NCI-H2081 treated with DMSO at 0.1 percent for 48 hours (cell line): ENCODE results near the gene RD3L.
"Not testable (repeated sequence)": the region's sequence is repeated elsewhere in the genome, so short reads cannot be mapped to it uniquely, and the experiment has no call there.

Experiments
- DNase-seq: peaks from one replicate; lab custom pipeline; 2025; lab: John Stamatoyannopoulos, UW

RD3L gene

GRCh38 chr14:103941973-103942736, at the start of gene RD3L:
TSS of gene RD3L (minus strand) at chr14:103942529. CDS start at chr14:103941695, 834 bp downstream.
- no peak for DNase-seq

- DNase-seq, result no peak
Observed at GRCh38 chr14:103989964-103990363, 47.6 kb upstream of the RD3L start.

GRCh38 chr14:103989034-103989433, 46.7 kb upstream of the RD3L start:
- no peak for DNase-seq

- DNase-seq, result no peak
Observed at GRCh38 chr14:103984196-103984595, 41.9 kb upstream of the RD3L start.

GRCh38 chr14:103980623-103981238, 38.4 kb upstream of the RD3L start:
- not testable (repeated sequence) for DNase-seq

- DNase-seq, result no peak
Observed at GRCh38 chr14:103974575-103974974, 32.2 kb upstream of the RD3L start.

GRCh38 chr14:103973354-103973753, 31.0 kb upstream of the RD3L start:
- DNase-seq, result no peak

- no peak for DNase-seq
Observed at GRCh38 chr14:103969961-103970360, 27.6 kb upstream of the RD3L start.

- no peak for DNase-seq
Observed at GRCh38 chr14:103966631-103967030, 24.3 kb upstream of the RD3L start.

GRCh38 chr14:103961928-103962578, 19.7 kb upstream of the RD3L start:
- no peak for DNase-seq

- DNase-seq, result no peak
Observed at GRCh38 chr14:103960457-103961055, 18.2 kb upstream of the RD3L start.

- DNase-seq, result no peak
Observed at GRCh38 chr14:103949131-103949790, 6.9 kb upstream of the RD3L start.

- DNase-seq, result no peak
Observed at GRCh38 chr14:103948442-103948841, 6.1 kb upstream of the RD3L start.

GRCh38 chr14:103946975-103947374, 4.6 kb upstream of the RD3L start:
- no peak for DNase-seq

- no peak for DNase-seq
Observed at GRCh38 chr14:103943673-103944072, 1.3 kb upstream of the RD3L start.

- DNase-seq, result no peak
Observed at GRCh38 chr14:103941462-103941861, 867 bp downstream of the RD3L start.

GRCh38 chr14:103935102-103935501, 7.2 kb downstream of the RD3L start:
- DNase-seq, result no peak

GRCh38 chr14:103932791-103933490, 9.4 kb downstream of the RD3L start:
- no peak for DNase-seq

- no peak for DNase-seq
Observed at GRCh38 chr14:103931422-103931821, 10.9 kb downstream of the RD3L start.

- DNase-seq, result no peak
Observed at GRCh38 chr14:103930051-103930604, 12.2 kb downstream of the RD3L start.
